GM19043 (cell line): ENCODE data around the gene PCYT2.
"Not testable (repeated sequence)": the region's sequence is repeated elsewhere in the genome, so short reads cannot be mapped to it uniquely, and the experiment has no call there.

Source experiments
- ATAC-seq: cut with Tn5 transposase; IDR thresholded peaks from one replicate; pipeline ENCODE4 v1.9.1; 2021; ENCODE audit warnings: low read depth; ENCODE audit not compliant: unreplicated experiment

Gene PCYT2

DNA sequence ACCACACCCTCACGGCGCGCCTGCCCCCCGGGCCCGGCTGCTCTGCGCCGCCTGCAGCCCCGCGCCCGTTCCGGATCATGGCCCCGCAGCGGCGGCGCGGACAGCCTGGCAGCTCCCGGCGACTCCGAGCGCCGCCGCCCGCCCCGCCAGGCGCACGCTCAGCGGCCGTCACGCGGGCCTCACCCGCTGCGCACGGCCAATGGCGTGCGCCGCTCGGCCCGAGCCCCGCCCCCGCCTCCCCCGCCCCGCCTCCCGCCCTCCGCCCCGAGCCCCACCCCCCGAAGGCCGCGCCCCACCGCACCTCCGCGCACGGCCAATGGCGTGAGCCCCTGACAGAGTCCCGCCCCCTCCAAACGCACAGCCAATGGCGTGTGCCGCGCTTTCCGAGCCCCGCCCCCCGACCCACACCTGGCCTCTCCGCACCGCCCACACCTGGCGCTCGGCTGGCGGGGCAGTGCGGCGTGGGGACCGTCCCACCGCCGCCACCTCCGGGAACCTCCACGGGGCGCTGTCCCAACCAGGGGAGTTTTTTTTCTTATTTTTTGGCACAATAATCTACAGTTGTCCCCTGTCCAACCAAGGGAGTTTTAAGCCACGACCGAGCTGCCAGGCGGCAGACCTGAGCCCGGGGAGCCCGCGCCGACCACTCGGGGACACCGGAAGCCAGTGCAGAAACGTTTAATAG is at the start of gene PCYT2:
PCYT2 (minus strand) TSS at position 123 of the 685 bp plus-strand sequence; CDS start at position 79, 44 bp downstream.
- ATAC-seq: peak; percentile 65

- ATAC-seq: no peak
Measured at GRCh38 chr17:81960130-81960958, 49.1 kb upstream of the PCYT2 start.

- no peak for ATAC-seq
Measured at GRCh38 chr17:81959362-81960129, 48.3 kb upstream of the PCYT2 start.

- ATAC-seq: no peak
Measured at GRCh38 chr17:81958633-81959342, 47.6 kb upstream of the PCYT2 start.

DNA sequence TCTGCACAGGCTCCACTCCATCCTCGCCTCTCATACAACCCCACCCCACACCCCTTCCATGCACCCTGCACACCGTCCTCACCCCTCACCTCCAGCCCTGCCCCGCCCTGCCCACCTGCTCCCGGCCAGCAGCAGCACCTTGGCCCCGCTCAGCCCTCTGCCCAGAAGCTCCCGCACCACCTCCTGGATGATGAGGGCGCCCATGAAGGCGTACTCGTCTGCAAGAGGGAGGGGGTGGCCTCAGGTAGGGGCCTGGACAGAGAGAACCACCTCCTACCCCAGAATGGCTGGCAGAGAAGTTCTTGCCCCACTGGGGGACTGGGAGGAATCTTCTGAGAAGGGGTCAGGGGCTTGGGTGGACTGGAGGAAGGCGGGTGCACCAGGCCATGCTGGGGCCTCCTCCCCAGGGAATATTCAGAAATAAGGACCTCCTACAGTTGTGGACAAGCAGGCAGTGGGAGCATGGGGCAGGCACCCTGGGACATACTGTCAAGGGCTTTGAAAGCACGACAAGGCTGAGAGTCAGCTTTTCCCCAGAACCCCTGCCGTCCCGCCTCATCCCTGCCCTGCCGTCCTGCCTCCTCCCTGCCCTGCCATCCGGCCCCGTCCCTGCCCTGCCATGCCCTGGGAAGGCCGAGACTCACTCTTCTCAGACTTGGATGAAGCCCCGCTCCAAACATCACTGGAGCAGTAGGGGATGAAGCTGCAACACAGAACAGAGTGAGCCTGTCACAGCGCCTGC is 46.7 kb upstream of the PCYT2 start:
- no peak for ATAC-seq

- ATAC-seq: no peak
Measured at GRCh38 chr17:81956607-81957589, 45.7 kb upstream of the PCYT2 start.

GRCh38 chr17:81955756-81956544 is 44.8 kb upstream of the PCYT2 start:
- no peak for ATAC-seq

DNA sequence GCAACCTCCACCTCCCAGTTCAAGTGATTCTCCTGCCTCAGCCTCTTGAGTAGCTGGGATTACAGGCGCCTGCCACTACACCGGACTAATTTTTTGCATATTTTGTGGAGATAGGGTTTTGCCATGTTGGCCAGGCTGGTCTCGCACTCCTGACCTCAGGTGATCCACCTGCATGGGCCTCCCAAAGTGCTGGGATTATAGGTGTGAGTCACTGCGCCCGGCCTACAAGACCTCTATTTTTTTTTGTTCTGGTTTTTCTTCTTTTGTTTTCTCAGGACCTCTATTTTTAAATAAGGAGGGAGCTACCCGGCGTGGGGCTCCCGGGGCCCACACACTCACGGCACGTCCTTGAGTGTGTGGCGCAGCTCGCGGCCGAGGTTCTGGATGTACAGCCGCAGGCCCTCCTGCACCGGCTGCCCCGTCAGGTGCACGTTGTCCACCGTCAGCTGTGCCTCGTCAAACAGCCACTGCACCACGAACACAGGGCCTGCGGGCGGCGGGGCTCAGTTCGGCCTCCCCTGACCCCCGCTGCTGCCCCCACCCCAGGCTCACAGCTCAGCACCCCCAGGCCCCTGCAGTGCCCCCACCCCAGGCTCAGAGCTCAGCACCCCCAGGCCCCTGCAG is 44.0 kb upstream of the PCYT2 start:
- no peak for ATAC-seq

GRCh38 chr17:81954131-81955057 is 43.2 kb upstream of the PCYT2 start:
- no peak for ATAC-seq

- not testable (repeated sequence) for ATAC-seq
Measured at GRCh38 chr17:81953443-81953842, 42.2 kb upstream of the PCYT2 start.

- no peak for ATAC-seq
Measured at GRCh38 chr17:81952792-81953228, 41.6 kb upstream of the PCYT2 start.

DNA sequence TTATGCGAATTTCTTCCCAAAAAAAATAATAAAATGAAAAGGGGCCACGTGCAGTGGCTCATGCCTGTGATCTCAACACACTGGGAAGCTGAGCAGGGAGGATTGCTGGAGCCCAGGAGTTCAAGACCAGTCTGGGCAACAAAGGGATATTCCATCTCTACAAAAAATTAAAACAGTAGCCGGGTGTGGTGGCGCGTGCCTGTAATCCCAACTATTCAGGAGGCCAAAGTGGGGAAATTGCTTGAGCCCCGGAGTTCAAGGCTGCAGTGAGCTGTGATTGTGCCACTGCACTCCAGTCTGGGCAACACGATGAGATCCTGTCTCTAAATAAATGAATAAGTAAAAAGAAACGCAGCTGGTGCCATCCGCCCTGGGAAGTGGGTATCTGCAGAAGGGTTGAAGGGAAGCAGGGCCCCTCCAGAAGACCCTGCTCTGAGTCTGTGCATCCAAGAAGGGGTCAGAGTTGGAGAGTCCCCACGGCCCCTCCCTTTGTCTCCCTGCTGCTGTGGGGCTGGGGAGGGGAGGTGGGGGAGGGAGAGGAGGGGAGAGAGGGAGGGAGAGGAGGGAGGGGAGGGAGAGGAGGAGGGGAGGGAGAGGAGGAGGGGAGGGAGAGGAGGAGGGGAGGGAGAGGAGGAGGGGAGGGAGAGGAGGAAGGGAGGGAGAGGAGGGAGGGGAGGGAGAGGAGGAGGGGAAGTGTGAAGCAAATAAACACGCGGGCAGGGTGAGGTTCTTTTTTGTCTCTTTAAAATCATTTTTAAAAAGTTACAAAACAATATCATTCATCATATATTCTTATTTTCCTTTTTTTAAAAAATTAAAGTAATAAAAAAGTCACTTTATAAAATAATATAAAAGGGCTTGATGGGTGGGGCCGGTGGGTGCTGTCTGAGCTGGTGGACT is 40.8 kb upstream of the PCYT2 start:
- no peak for ATAC-seq

- no peak for ATAC-seq
Measured at GRCh38 chr17:81950501-81950900, 39.3 kb upstream of the PCYT2 start.

GRCh38 chr17:81948635-81949378 is 37.6 kb upstream of the PCYT2 start:
- no peak for ATAC-seq

GRCh38 chr17:81947189-81947588 is 36.0 kb upstream of the PCYT2 start, which contains the start of gene MYADML2:
Gene MYADML2 (minus strand): TSS chr17:81947233. CDS start chr17:81941741, 5,492 bp downstream.
- no peak for ATAC-seq
